ENCODE measurements around the gene ATP5ME. TPM values are rescaled to one million over a fixed set of nuclear protein-coding genes. Genes with fewer than 3 reads are reported as not detected.
"Not testable (repeated sequence)": the region's sequence is repeated elsewhere in the genome, so short reads cannot be mapped to it uniquely, and the experiment has no call there.

Gene ATP5ME
- total RNA-seq, 1 experiment from 2014 or later = 87.6 TPM

DNA sequence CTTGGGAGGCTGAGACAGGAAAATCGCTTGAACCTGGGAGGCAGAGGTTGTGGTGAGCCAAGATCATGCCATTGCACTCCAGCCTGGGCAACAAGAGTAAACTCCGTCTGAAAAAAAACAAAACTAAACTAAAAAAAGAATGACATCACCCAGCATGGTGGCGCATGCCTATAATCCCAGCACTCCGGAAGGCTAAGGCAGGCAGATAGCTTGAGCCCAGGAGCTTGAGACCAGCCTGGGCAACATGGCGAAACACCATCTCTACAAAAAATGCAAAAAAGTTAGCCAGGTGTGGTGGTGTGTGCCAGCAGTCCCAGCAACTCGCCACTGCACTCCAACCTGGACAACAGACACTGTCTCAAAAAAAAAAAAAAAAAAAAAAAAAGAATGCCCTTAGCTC lies 31.7 kb downstream of the ATP5ME start:
- H3K9me3 ChIP-seq (replicated peaks); H3K27ac ChIP-seq; DNase-seq (ENCODE audit: low read depth in 1 of 2, low spot score in 2 of 2); H3K4me1 ChIP-seq (replicated peaks); H3K27me3 ChIP-seq (replicated peaks); H3K36me3 ChIP-seq; H3K4me3 ChIP-seq: not testable (repeated sequence)

DNA sequence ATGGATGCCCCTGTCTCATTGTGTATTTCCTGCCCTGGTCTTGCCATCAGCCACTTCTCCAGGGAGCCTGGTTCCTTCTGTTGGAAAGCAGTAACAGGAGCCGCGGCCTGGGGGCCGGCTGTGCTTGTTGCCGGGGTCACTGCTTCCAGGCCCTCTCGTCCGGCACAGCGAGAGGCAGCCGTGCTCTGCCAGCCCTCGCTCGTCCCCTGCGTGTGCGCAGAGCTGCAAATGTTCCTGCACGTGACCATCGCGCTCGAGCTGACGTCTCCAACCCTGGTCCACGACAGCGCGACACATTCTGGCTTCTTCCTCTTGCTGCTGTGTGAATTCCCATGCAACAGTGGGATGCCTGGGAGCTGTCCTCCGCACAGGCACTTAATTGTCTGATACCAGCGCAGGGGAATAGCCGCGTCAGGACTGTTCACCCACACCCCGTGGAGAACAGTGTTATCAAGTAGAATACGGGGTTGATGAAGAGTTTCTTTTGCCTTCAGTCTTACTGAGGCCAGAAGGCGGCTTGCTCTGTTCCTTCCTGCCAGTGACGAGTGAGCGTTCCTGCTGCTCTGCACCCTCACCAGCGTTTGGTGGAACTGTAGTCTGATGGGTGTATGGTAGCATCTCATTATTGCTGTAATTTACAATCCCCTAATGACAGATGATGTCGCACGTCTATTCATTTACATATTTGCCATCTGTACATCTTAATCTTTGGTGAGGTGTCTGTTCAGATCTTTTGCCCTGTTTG lies 36.4 kb downstream of the ATP5ME start:
- no peaks in the 10 kb centered on the region for H3K4me1 ChIP-seq (replicated peaks)
- H3K27me3 ChIP-seq (replicated peaks) = no peaks in the 10 kb centered on the region
- no peak for DNase-seq (ENCODE audit: low read depth in 1 of 2, low spot score in 2 of 2)
- no peak overlapping the region for H3K27ac ChIP-seq
- H3K9me3 ChIP-seq (replicated peaks) = no peaks in the 10 kb centered on the region
- no peaks in the 10 kb centered on the region for H3K36me3 ChIP-seq
- no peak overlapping the region for H3K4me3 ChIP-seq

DNA sequence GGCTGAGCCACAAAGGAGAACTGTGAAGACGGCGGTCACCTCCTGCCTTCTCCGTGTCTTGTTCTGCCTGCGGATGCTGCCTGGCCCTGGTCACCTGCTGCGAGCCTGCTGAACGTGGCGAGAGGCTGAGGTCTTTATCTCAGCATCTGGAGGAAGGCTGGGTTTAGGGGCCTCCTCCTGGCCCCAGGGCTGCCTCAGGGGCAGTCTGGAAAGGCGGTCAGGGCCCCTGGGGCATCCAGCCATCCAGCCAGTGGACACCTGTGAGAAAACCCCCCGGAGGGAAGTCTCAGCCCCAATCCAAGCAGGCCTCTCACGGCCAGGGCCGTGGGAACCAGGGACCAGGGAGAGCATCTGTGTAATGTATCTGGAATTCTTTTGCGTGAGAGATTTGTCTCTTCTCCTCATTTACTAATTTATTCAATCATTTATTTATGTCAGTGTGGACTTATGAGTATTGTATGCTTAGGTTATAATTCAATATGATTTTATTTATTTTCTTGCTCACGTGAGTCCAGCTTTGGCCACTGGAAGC lies 37.4 kb downstream of the ATP5ME start:
- no peaks in the 10 kb centered on the region for H3K36me3 ChIP-seq
- H3K9me3 ChIP-seq (replicated peaks) = no peaks in the 10 kb centered on the region
- H3K27me3 ChIP-seq (replicated peaks) = no peaks in the 10 kb centered on the region
- H3K4me1 ChIP-seq (replicated peaks) = no peaks in the 10 kb centered on the region
- H3K4me3 ChIP-seq = no peak overlapping the region
- H3K27ac ChIP-seq = no peak overlapping the region
- DNase-seq (ENCODE audit: low read depth in 1 of 2, low spot score in 2 of 2) = no peak

DNA sequence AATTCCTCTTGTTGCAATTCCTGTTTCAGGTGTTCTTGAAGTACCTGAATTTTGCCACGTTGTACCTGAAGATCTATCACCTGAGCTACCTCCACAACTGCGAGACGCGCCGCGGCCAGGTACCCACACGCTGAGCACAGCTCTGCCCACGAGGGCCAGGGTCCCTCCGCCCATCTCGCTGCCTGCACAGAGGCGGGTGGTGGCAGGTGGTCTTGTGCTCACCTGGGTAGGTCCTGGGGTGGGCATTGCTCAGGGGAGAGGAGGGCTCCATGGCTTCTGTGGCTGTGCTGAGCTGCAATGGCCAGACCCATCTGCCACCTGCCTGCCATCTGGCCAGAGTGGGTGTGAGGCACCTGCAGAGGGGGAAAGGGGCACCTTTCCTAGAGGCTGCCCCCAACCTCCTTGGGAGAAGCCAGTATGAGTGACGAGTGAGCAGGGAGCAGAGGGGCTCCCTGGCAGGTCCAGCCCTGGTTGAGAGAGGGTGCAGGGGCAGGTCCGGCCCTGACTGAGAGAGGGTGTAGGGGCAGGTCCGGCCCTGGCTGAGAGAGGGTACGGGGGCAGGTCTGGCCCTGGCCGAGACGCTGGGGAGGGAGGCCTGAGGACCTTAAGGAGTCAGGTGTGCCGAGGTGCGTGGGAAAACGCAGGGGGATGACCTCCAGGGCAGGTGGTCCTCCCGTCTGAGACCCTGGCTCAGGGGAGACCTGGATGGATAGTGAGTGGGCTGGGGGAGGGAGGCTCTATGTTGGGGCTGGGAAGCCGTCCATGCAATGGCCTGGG lies 38.0 kb downstream of the ATP5ME start:
- H3K27me3 ChIP-seq (replicated peaks) = no peaks in the 10 kb centered on the region
- DNase-seq (ENCODE audit: low read depth in 1 of 2, low spot score in 2 of 2) = no peak
- H3K4me3 ChIP-seq = no peak overlapping the region
- H3K36me3 ChIP-seq = no peaks in the 10 kb centered on the region
- no peak overlapping the region for H3K27ac ChIP-seq
- H3K9me3 ChIP-seq (replicated peaks) = no peaks in the 10 kb centered on the region
- no peaks in the 10 kb centered on the region for H3K4me1 ChIP-seq (replicated peaks)

DNA sequence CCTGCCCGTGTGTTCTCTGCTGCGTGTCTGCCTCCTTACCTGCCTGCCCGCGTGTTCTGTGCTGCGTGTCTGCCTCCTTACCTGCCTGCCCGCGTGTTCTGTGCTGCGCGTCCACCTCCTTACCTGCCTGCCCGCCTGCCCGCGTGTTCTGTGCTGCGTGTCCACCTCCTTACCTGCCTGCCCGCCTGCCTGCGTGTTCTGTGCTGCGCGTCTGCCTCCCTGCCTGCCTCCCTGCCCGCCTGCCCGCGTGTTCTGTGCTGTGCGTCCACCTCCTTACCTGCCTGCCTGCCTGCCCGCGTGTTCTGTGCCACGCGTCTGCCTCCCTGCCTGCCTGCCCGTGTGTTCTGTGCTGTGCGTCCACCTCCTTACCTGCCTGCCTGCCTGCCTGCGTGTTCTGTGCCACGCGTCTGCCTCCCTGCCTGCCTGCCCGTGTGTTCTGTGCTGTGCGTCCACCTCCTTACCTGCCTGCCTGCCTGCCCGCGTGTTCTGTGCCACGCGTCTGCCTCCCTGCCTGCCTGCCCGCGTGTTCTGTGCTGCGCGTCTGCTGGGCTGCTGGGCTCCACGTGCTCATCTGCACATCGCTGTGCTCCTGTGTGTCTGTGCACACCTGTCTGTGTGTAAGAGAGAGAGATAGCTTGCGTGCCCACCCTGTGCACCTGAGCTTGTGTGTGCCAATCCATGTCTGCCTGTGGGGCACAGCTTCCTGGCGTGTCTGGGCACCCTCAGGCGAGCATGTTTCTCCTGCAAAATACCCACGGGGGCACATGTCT lies 38.8 kb downstream of the ATP5ME start:
- not testable (repeated sequence) for H3K27ac ChIP-seq; H3K4me1 ChIP-seq (replicated peaks); H3K4me3 ChIP-seq; H3K9me3 ChIP-seq (replicated peaks); H3K36me3 ChIP-seq; DNase-seq (ENCODE audit: low read depth in 1 of 2, low spot score in 2 of 2); H3K27me3 ChIP-seq (replicated peaks)

DNA sequence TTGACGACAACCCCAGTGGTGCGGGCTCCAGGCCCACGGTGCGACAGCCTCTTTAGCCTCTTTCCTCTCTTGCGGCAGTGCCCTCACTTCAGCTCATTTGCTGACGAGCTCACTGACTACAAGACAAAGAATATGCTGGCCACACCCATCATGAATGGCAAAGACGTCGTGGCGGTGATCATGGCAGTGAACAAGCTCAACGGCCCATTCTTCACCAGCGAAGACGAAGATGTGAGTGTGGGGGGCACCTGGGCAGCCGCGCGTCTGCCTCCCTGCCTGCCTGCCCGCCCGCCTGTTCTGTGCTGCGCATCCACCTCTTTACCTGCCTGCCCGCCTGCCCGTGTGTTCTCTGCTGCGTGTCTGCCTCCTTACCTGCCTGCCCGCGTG lies 39.5 kb downstream of the ATP5ME start:
- DNase-seq (ENCODE audit: low read depth in 1 of 2, low spot score in 2 of 2) = no peak
- Histone ChIP-seq H3K27me3 (replicated peaks) (no peaks in the 10 kb centered on the region), H3K9me3 (replicated peaks) (no peaks in the 10 kb centered on the region), H3K27ac (no peak overlapping the region), H3K36me3 (no peaks in the 10 kb centered on the region), H3K4me1 (replicated peaks) (no peaks in the 10 kb centered on the region), H3K4me3 (no peak overlapping the region)

DNA sequence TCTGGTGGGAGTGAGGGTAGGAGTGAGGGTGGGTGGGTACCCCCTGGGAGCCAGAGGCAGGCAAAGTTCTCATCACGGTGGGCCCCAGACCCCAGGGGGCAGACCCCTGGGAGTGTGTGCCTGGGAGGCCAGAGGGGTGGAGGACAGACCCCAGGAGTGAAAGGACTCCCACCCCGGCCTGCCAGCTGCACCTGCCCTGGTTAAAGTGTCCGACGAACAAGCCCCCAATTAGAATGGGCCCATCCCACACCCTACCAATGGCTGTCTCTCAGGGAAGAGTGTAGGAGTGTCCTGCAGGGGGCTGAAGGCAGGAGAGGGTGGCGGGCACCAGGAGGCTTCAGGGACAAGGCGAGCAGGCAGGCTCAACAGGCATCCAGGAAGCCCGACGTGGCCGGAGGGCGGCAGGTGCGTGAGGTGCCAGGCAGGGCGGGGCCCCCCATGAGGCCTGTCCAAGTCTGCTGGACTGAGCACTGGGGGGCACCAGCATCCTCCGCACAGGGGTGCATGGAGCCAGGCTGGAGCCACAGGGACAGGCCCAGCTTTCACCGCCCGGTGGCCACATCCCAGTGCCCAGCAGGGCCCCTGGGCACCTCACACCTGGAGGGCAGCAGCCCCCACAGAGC lies 40.0 kb downstream of the ATP5ME start:
- no peaks in the 10 kb centered on the region for H3K4me1 ChIP-seq (replicated peaks)
- H3K27me3 ChIP-seq (replicated peaks) = no peaks in the 10 kb centered on the region
- DNase-seq (ENCODE audit: low read depth in 1 of 2, low spot score in 2 of 2) = no peak
- no peak overlapping the region for H3K4me3 ChIP-seq
- no peak overlapping the region for H3K27ac ChIP-seq
- no peaks in the 10 kb centered on the region for H3K9me3 ChIP-seq (replicated peaks)
- H3K36me3 ChIP-seq = no peaks in the 10 kb centered on the region

DNA sequence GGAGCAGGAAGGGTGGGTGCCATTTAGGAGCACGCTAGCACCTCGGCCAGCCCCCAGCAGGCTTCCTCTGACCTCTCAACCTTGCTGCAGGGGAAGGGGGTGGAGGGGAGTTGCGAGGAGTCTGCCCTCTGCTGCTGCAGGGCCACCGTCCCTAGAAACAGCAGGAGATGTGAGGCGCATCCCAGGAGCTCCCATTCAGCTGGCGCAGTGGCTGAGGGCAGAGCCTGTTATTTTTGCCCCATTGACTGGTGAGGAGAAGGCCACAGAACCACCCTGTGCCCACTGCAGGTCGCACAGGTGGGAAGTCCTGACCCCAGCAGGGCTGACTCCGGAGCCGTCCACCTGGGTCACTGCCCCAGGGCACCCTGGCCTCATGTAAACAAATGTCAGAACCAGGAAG lies 40.7 kb downstream of the ATP5ME start:
- H3K27me3 ChIP-seq (replicated peaks) = no peaks in the 10 kb centered on the region
- no peak overlapping the region for H3K27ac ChIP-seq
- no peaks in the 10 kb centered on the region for H3K36me3 ChIP-seq
- H3K9me3 ChIP-seq (replicated peaks) = no peaks in the 10 kb centered on the region
- no peak for DNase-seq (ENCODE audit: low read depth in 1 of 2, low spot score in 2 of 2)
- no peaks in the 10 kb centered on the region for H3K4me1 ChIP-seq (replicated peaks)
- no peak overlapping the region for H3K4me3 ChIP-seq

DNA sequence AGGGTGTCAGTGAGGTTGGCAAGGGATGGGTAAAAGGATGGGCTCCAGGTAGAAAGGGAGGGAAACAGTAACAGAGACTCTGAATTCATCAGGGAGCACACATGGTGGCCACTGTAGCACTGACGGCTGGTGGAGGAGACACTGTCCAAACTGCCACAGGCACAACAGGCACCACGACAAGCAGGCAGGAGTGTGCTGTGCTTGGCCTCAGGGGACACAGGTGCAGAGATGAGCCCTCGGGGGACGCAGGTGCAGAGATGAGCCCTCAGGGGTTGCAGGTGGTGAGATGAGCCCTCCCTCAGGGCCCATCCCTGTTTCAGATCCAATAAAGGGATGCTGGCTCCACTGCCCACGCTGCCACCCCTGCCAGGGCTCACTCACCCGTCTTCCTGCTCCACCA lies 41.1 kb downstream of the ATP5ME start:
- Histone ChIP-seq H3K27ac (no peak overlapping the region), H3K9me3 (replicated peaks) (no peaks in the 10 kb centered on the region), H3K36me3 (no peaks in the 10 kb centered on the region), H3K27me3 (replicated peaks) (no peaks in the 10 kb centered on the region), H3K4me3 (no peak overlapping the region), H3K4me1 (replicated peaks) (no peaks in the 10 kb centered on the region)
- no peak for DNase-seq (ENCODE audit: low read depth in 1 of 2, low spot score in 2 of 2)

DNA sequence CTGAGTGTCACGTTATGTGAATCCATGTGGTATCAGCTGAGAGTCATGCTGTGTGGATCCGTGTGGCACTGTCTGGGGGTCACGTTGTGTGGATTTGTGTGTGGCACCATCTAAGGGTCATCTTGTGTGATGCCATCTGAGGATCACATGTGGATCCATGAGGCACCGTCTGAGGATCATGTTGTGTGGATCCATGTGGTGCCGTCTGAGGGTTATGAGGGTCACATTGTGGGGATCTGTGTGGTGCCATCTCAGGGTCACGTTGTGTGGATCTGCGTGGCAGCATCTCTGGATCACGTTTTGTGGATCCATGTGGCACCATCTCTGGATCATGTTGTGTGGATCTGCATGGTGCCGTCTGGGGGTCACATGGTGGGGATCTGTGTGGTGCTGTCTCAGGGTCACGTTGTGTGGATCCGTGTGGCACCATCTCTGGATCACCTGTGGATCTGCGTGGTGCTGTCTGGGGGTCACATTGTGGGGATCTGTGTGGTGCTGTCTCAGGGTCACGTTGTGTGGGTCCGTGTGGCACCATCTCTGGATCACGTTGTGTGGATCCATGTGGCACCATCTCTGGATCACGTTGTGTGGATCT lies 41.8 kb downstream of the ATP5ME start:
- Histone ChIP-seq H3K27ac (no peak overlapping the region), H3K36me3 (no peaks in the 10 kb centered on the region), H3K4me1 (replicated peaks) (no peaks in the 10 kb centered on the region), H3K27me3 (replicated peaks) (no peaks in the 10 kb centered on the region), H3K9me3 (replicated peaks) (no peaks in the 10 kb centered on the region), H3K4me3 (no peak overlapping the region)
- no peak for DNase-seq (ENCODE audit: low read depth in 1 of 2, low spot score in 2 of 2)

DNA sequence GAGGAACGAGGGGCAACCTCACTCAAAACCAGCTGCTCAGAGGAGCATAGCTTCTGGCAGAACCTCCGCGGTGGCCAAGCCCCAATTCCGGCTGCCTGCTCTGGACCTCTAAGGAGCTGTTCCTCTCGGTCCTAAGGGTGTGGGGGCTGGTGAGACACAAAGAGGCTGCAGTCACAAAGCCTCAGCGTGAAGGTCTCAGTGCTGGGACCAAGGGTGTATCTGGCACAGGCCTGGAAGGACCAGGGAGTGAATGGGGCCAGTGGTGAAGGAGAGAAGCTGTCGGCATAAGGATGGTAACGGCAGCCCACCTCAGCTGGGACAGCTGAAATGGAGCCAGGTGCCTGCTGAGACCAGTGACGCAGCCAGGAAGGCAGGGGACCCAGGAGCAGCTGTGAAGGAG lies 43.4 kb downstream of the ATP5ME start:
- no peaks in the 10 kb centered on the region for H3K27me3 ChIP-seq (replicated peaks)
- H3K36me3 ChIP-seq = no peaks in the 10 kb centered on the region
- H3K9me3 ChIP-seq (replicated peaks) = no peaks in the 10 kb centered on the region
- no peak overlapping the region for H3K27ac ChIP-seq
- H3K4me3 ChIP-seq = no peak overlapping the region
- no peak for DNase-seq (ENCODE audit: low read depth in 1 of 2, low spot score in 2 of 2)
- no peaks in the 10 kb centered on the region for H3K4me1 ChIP-seq (replicated peaks)

DNA sequence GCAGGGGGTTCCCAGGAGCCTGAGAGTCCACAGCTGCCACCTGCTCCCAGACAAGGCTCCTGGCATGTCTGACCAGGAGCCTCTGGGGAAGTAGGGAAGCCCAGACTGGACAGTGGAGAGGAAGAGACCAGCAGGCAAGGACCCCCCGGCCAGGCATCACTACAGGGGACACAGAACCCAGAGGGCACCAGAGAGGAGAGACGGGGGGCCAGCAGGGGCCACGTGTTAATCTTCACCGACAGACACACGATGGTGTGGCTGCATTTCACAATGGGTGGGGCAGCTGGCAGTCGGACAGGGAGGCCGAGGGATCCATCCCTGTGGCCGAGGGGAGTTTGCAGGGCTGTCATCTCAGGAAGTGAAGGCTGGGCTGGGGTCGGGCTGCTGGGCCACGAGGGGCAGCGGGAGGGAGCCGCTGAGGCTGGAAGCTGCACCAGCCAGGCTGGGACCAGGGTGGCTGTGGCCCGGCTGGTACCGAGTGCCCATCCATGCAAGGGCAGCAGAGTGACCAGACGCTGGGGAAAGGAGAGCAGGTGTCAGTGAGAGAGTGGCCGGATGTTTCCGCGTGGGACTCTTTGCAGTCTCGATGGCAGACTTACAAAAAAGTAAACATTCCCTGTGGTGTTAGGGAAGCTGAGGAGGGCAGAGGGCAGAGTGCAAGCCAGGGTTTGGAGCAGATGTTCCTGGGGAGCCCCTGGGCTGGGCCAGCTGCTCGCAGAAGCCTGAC lies 44.0 kb downstream of the ATP5ME start:
- H3K4me1 ChIP-seq (replicated peaks) = no peaks in the 10 kb centered on the region
- no peaks in the 10 kb centered on the region for H3K9me3 ChIP-seq (replicated peaks)
- no peaks in the 10 kb centered on the region for H3K36me3 ChIP-seq
- no peak overlapping the region for H3K27ac ChIP-seq
- DNase-seq (ENCODE audit: low read depth in 1 of 2, low spot score in 2 of 2) = no peak
- H3K27me3 ChIP-seq (replicated peaks) = no peaks in the 10 kb centered on the region
- H3K4me3 ChIP-seq = no peak overlapping the region

DNA sequence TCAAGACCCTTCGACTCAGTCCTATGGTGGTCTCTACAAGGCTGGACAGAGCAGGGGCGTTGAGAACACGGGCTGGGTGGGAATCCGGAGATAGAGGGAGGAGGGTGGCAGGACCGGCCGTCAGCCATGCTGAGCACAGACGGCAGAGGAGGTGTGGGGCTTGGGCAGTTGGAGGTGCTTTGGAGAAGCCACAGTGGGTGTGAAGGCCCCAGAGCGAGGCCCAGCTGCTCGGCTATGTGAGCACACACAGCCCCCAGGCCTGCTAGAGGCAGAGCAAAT lies 44.5 kb downstream of the ATP5ME start:
- Histone ChIP-seq H3K4me3 (no peak overlapping the region), H3K36me3 (no peaks in the 10 kb centered on the region), H3K27ac (no peak overlapping the region), H3K9me3 (replicated peaks) (no peaks in the 10 kb centered on the region), H3K4me1 (replicated peaks) (no peaks in the 10 kb centered on the region), H3K27me3 (replicated peaks) (no peaks in the 10 kb centered on the region)
- no peak for DNase-seq (ENCODE audit: low read depth in 1 of 2, low spot score in 2 of 2)

All from SJSA1 (cell line).